Measurements from ENCODE around the gene STXBP2. TPM values are rescaled to one million over a fixed set of nuclear protein-coding genes. Genes with fewer than 3 reads are reported as not detected.

Gene STXBP2
- total RNA-seq, 1 experiment from 2014 or later: 92.5 TPM

- H3K9ac ChIP-seq (ENCODE audit: extremely low read depth, insufficient read length, low read length): no peak overlapping the region
These were observed 21.8 kb upstream of the STXBP2 start for GRCh38 chr19:7614859-7615741.

More at GRCh38 chr19:7614859-7615741, 21.8 kb upstream of the STXBP2 start:
- Histone ChIP-seq H4K91ac (ENCODE audit: insufficient read length, low read depth, low read length) (no peak overlapping the region), H3K23me2 (ENCODE audit: insufficient read length, low read depth, low read length, poor library complexity, severe bottlenecking) (no peaks in the 10 kb centered on the region), H2AK5ac (ENCODE audit: insufficient read length, low read length) (no peak overlapping the region), H2AFZ (ENCODE audit: low read length) (no peak overlapping the region), H3T11ph (ENCODE audit: low read length) (no peak overlapping the region), H3K18ac (ENCODE audit: insufficient read length, low read depth, low read length) (no peak overlapping the region), H2BK5ac (ENCODE audit: insufficient read length, low read length) (no peak overlapping the region), H4K8ac (replicated peaks; ENCODE audit: insufficient read length, low read depth, low read length) (no peak overlapping the region), H4K5ac (ENCODE audit: insufficient read length, low read depth, low read length) (no peak overlapping the region), H2BK120ac (ENCODE audit: low read depth, low read length, poor library complexity, severe bottlenecking) (no peak overlapping the region), H4K20me1 (ENCODE audit: control insufficient read depth, insufficient read depth, insufficient read length) (no peaks in the 10 kb centered on the region), H2BK12ac (ENCODE audit: insufficient read length, low read depth, low read length) (no peak overlapping the region), H3K79me2 (ENCODE audit: insufficient read depth, low read length) (no peaks in the 10 kb centered on the region), H3K23ac (ENCODE audit: insufficient read length, low read depth, low read length) (no peak overlapping the region), H3K4me1 (ENCODE audit: insufficient read depth, low read length) (no peaks in the 10 kb centered on the region), H3K9me3 (ENCODE audit: control insufficient read depth, low read depth, low read length) (no peaks in the 10 kb centered on the region), H3K27ac (ENCODE audit: insufficient read length, low read depth, low read length) (no peak overlapping the region), H3K14ac (ENCODE audit: insufficient read depth, low read length) (no peak overlapping the region; the same call in 1 of the 2 replicates), H3K56ac (ENCODE audit: insufficient read length, low read depth, low read length) (no peak overlapping the region), H3K4me2 (ENCODE audit: insufficient read depth, insufficient read length, low read length) (no peak overlapping the region), H3K4ac (ENCODE audit: low read depth, low read length) (no peak overlapping the region), H2BK15ac (ENCODE audit: low read depth, low read length) (no peak overlapping the region), H3K27me3 (ENCODE audit: insufficient read depth, low read length) (no peaks in the 10 kb centered on the region), H2BK20ac (ENCODE audit: low read depth, low read length, poor library complexity, severe bottlenecking) (no peak overlapping the region), H3K79me1 (ENCODE audit: insufficient read depth, low read depth, low read length, poor library complexity, severe bottlenecking) (no peaks in the 10 kb centered on the region)
- no peaks in the 10 kb centered on the region for H3K27me3 Mint-ChIP-seq (ENCODE audit: low read depth)
- WGBS (ENCODE audit: extremely low coverage, insufficient read length, low lambda C conversion rate): no CpG with 5 or more reads among the region's 59 CpGs
- peaks cover 17 to 42% (median 40%) of the 10 kb centered on the region in 3 experiments for H3K36me3 Mint-ChIP-seq (ENCODE audit: insufficient read depth in 1 of 3, low read depth in 3 of 3)
- no peaks in the 10 kb centered on the region for H3K4me1 Mint-ChIP-seq
- H3K9me3 Mint-ChIP-seq: no peaks in the 10 kb centered on the region
- H3K27ac Mint-ChIP-seq: no peak overlapping the region; a peak in 1 of 7 replicates
- TF ChIP-seq, protein P1, sequence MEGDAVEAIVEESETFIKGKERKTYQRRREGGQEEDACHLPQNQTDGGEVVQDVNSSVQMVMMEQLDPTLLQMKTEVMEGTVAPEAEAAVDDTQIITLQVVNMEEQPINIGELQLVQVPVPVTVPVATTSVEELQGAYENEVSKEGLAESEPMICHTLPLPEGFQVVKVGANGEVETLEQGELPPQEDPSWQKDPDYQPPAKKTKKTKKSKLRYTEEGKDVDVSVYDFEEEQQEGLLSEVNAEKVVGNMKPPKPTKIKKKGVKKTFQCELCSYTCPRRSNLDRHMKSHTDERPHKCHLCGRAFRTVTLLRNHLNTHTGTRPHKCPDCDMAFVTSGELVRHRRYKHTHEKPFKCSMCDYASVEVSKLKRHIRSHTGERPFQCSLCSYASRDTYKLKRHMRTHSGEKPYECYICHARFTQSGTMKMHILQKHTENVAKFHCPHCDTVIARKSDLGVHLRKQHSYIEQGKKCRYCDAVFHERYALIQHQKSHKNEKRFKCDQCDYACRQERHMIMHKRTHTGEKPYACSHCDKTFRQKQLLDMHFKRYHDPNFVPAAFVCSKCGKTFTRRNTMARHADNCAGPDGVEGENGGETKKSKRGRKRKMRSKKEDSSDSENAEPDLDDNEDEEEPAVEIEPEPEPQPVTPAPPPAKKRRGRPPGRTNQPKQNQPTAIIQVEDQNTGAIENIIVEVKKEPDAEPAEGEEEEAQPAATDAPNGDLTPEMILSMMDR (conservative IDR thresholded peaks at IDR 0.05): no peak
- no peak for DNase-seq
- no peak overlapping the region for H3K4me3 Mint-ChIP-seq
